Transverse colon (tissue), 4 donors: ENCODE measurements around the gene PCSK5. TPM values are rescaled to one million over a fixed set of nuclear protein-coding genes. Genes with fewer than 3 reads are reported as not detected.

ENCODE experiments used
- DNase-seq: peaks from one replicate; pipeline ENCODE4 v3.0.0-alpha.2; 2019
- H3K27ac ChIP-seq, 4 donors: fragments of 200-600 bp; sonication (generic); 2 replicates each; pipeline ENCODE4 v1.5.1; 2016 to 2018; ENCODE audit warnings: inconsistent platforms in 4 of 4
- H3K27me3 ChIP-seq: fragments of 200-600 bp; sonication (generic); 2 replicates; pipeline ENCODE4 v1.5.1; 2017; ENCODE audit warnings: inconsistent platforms
- H3K36me3 ChIP-seq, 4 donors: fragments of 200-600 bp; sonication (generic); 2 replicates each; pipeline ENCODE4 v1.5.1; 2017 to 2019; ENCODE audit warnings: inconsistent platforms in 4 of 4
- H3K4me1 ChIP-seq, 4 donors: fragments of 200-600 bp; sonication (generic); 2 replicates each; pipeline ENCODE4 v1.5.1; 2017 to 2020; ENCODE audit warnings: inconsistent platforms in 4 of 4
- H3K4me3 ChIP-seq, 4 donors: fragments of 200-600 bp; sonication (generic); 1 replicate in 1 of 4; 2 replicates in 3 of 4; pipeline versions ENCODE4 v1.5.1 to v1.6.1; 2017 to 2019; ENCODE audit warnings: inconsistent platforms in 4 of 4
- H3K9me3 ChIP-seq, 2 donors: fragments of 200-600 bp; sonication (generic); 2 replicates each; pipeline ENCODE4 v1.5.1; 2017 to 2019; ENCODE audit warnings: inconsistent platforms in 2 of 2
- EP300 ChIP-seq: sonication (generic); formaldehyde crosslinking; IDR thresholded peaks from one replicate; pipeline ENCODE4 v1.6.1; 2017; ENCODE audit warnings: antibody characterized with exemption, low read depth
- POLR2A ChIP-seq: fragments of 450-650 bp; IDR thresholded peaks from one replicate; pipeline ENCODE4 v1.6.1; 2016; ENCODE audit warnings: antibody characterized with exemption, mild to moderate bottlenecking, moderate library complexity
- POLR2AphosphoS5 ChIP-seq, 3 donors: sonication (generic); formaldehyde crosslinking; IDR thresholded peaks; one replicate each; pipeline ENCODE4 v1.6.1; 2016; ENCODE audit warnings: antibody characterized with exemption in 3 of 3
- WGBS, 2 donors: methylation state at CpG; one replicate each; pipeline ENCODE4 v1.1.5; 2018; ENCODE audit warnings: low coverage in 1 of 2; 5-methylcytosine and 5-hydroxymethylcytosine counted together
- in situ Hi-C, 4 donors: fragments of 200-750 bp; cut with MboI; loops; one replicate each; pipeline versions ENCODE4 v1.15.0 to v1.15.1; 2017; ENCODE audit warnings: low sequenced_read_pairs in 3 of 4, low pct_ligation_motif_present in 1 of 4, low pct_unique_long_range_greater_than_20kb in 1 of 4
- intact Hi-C: fragments of 100-400 bp; cut with DNase I; formaldehyde crosslinking; loops from one replicate; pipeline ENCODE4 v1.15.1; 2023; ENCODE audit warnings: low total_unique reads
- total RNA-seq, 4 donors: library from RNA; depleted of rRNA; stranded (reverse); fragments of >200 nt; gene quantifications; one replicate each; pipeline ENCODE4 v1.1.0, GENCODE V29; 2016
- TF ChIP-seq, protein P1 (sequence below), 5 experiments: fragments of 200-600 bp in 3 of 5; fragments of 450-650 bp in 2 of 5; sonication (generic) in 3 of 5; IDR thresholded peaks; 1 replicate in 2 of 5; 2 replicates in 3 of 5; pipeline ENCODE4 v1.5.1; 2016 to 2017; ENCODE audit warnings: antibody characterized with exemption in 5 of 5, inconsistent platforms in 3 of 5, mild to moderate bottlenecking in 2 of 5, moderate library complexity in 1 of 5

PCSK5 gene
- total RNA-seq, 4 donors from 2014 or later, result 110 to 248 (median 127) TPM

DNA sequence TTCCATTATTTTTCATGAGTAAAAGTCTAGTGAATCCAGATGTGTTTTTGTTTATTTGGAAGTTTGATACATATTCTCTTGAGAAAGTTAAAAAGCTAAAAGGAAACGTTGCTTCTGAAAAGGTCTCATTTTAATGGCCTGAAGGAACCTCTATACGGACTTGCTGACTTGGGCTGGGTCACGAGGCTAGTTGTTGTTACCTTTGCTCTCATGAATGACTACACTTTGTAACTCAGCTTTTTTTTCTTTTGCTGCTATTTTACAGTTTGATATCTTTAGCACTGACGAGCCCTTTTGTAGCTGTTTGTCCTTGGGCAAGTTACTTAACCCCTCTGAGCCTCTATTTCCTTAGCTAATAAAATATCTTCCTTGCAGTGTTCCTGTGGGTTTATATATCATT is 211.5 kb downstream of the PCSK5 start:
- peak overlapping the region in 3 of 4 donors; percentile 36 to 73 (median 47) for H3K27ac ChIP-seq
- no peak for DNase-seq
- no peak overlapping the region for H3K4me3 ChIP-seq
- in situ Hi-C loops, result no loop called here
- 34 to 40% methylated on average over 4 of the region's 4 CpGs for WGBS, 2 donors
- TF ChIP-seq, protein P1, sequence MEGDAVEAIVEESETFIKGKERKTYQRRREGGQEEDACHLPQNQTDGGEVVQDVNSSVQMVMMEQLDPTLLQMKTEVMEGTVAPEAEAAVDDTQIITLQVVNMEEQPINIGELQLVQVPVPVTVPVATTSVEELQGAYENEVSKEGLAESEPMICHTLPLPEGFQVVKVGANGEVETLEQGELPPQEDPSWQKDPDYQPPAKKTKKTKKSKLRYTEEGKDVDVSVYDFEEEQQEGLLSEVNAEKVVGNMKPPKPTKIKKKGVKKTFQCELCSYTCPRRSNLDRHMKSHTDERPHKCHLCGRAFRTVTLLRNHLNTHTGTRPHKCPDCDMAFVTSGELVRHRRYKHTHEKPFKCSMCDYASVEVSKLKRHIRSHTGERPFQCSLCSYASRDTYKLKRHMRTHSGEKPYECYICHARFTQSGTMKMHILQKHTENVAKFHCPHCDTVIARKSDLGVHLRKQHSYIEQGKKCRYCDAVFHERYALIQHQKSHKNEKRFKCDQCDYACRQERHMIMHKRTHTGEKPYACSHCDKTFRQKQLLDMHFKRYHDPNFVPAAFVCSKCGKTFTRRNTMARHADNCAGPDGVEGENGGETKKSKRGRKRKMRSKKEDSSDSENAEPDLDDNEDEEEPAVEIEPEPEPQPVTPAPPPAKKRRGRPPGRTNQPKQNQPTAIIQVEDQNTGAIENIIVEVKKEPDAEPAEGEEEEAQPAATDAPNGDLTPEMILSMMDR (IDR thresholded peaks at IDR 0.05), result no peak
- TF ChIP-seq POLR2AphosphoS5 (IDR thresholded peaks at IDR 0.05), result no peak
- no peak for TF ChIP-seq EP300
- no peak for TF ChIP-seq POLR2A
- H3K27me3 ChIP-seq, result no peaks in the 10 kb centered on the region
- no peaks in the 10 kb centered on the region for H3K9me3 ChIP-seq
- peaks cover 0 to 26% (median 16%) of the 10 kb centered on the region in 4 donors for H3K4me1 ChIP-seq
- H3K36me3 ChIP-seq, result peaks cover 0 to 3% (median 0%) of the 10 kb centered on the region in 4 donors
- intact Hi-C loops, result no loop called here

DNA sequence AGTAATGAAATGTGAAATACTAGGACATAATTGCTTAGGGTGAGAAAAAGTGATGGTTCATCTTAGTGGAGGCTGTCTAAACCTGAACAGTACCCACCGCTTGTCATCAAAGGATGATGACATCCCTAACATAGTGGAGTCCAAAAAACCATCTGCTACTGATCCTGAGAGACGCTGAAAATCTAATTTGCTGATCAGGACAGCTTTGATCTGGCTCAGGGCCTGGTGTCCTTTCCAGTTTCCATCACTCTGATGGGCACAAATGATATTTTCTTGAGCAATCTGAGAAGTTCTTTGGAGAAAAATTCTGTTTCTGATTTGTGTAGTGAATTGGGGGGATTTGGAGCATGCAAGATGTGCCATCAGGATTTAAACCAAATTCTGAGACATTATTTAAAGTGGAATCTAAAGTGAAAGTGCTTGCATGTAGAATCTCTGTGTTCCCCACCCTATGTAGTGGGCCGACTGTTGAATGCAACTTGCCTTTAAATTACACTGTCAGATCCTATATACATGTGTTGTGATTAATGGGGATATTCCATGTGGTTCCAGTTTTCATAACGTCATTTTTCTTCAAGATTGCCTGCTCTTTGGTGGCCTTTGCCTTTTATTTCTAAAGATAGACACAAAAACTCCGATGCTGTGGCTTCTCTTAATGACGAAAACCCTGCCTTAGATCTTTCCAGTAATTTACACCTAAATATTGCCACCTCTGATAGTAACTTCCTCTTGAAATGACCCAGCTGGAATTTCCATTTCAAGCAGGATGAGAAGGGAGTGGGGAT is 213.2 kb downstream of the PCSK5 start:
- H3K4me1 ChIP-seq, result peaks cover 0 to 26% (median 16%) of the 10 kb centered on the region in 4 donors
- no peaks in the 10 kb centered on the region for H3K27me3 ChIP-seq
- DNase-seq, result no peak
- H3K9me3 ChIP-seq, result no peaks in the 10 kb centered on the region
- H3K4me3 ChIP-seq, result no peak overlapping the region
- no peak overlapping the region for H3K27ac ChIP-seq
- TF ChIP-seq, protein P1 (IDR thresholded peaks at IDR 0.05), result no peak
- TF ChIP-seq EP300 (no peak), POLR2A (no peak), POLR2AphosphoS5 (IDR thresholded peaks at IDR 0.05) (no peak)
- no peaks in the 10 kb centered on the region for H3K36me3 ChIP-seq
- intact Hi-C loops, result no loop called here
- 78 to 85% methylated on average over 6 of the region's 6 CpGs for WGBS, 2 donors
- in situ Hi-C loops, result no loop called here

DNA sequence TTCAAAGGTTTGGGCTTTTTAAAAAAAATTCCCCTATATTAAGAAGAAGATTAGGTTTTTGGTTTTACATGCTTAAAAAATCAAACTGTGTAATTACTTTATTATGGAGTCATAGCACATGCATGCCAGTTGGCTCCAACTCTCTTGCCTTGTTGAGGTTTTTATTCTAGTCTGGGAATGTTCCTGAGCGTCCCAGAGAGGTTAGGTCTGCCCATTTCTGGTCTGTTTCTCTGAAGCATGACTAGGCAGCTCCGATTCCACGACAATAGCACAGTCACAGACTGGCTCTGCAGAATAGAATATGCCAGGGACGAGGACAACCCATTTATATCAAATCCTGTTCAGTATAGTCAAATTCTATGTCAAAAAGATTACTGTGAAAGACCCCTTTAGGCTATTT is 217.0 kb downstream of the PCSK5 start:
- Histone ChIP-seq H3K4me1 (peaks cover 0 to 11% (median 3%) of the 10 kb centered on the region in 4 donors), H3K27me3 (no peaks in the 10 kb centered on the region), H3K4me3 (no peak overlapping the region), H3K27ac (peak overlapping the region in 1 of 4 donors; percentile 39), H3K36me3 (no peaks in the 10 kb centered on the region), H3K9me3 (no peaks in the 10 kb centered on the region)
- 69 to 79% methylated on average over 4 of the region's 4 CpGs for WGBS, 2 donors
- intact Hi-C loops, result no loop called here
- in situ Hi-C loops, result no loop called here
- DNase-seq, result no peak
- TF ChIP-seq, protein P1 (IDR thresholded peaks at IDR 0.05), result no peak
- TF ChIP-seq POLR2AphosphoS5 (IDR thresholded peaks at IDR 0.05), result no peak
- no peak for TF ChIP-seq POLR2A
- TF ChIP-seq EP300, result no peak

DNA sequence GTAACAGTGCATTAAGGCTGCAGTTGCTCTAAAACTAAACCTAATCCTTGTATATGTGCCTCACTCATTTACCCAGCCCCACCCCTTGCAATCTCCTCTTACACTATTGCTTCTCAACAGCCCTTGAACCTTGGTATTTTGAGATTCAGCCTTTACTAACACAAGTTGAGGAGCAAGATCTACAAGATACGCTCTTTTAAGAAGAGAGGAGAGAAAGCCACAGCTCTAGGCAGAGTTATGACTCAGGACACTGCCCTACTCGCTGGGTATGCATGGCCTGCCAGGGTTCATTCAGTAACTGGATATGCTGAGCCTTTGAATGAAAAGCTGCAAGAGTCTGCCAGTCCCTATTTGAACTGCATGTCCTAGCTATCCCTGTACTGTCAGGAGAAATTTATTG is 219.5 kb downstream of the PCSK5 start:
- H3K27ac ChIP-seq, result peak overlapping the region in 2 of 4 donors; percentile 22 to 33
- H3K4me1 ChIP-seq, result peaks cover 0 to 8% (median 3%) of the 10 kb centered on the region in 4 donors
- WGBS, 2 donors, result 61% methylated on average over 2 of the region's 2 CpGs; no CpG with 5 or more reads in 1 of the 2 donors
- H3K4me3 ChIP-seq, result no peak overlapping the region
- intact Hi-C loops (no loop called here), in situ Hi-C loops (no loop called here)
- no peaks in the 10 kb centered on the region for H3K36me3 ChIP-seq
- no peaks in the 10 kb centered on the region for H3K9me3 ChIP-seq
- DNase-seq, result no peak
- TF ChIP-seq POLR2A (no peak), POLR2AphosphoS5 (IDR thresholded peaks at IDR 0.05) (no peak), EP300 (no peak)
- TF ChIP-seq, protein P1 (IDR thresholded peaks at IDR 0.05), result no peak
- no peaks in the 10 kb centered on the region for H3K27me3 ChIP-seq
